GM23338 (cell line): ENCODE results near the gene ETV6.

Experiments used
- CREB1 ChIP-seq: fragments of 250-450 bp; sonication (Bioruptor Pico); IDR thresholded peaks from 2 replicates; pipeline ENCODE4 v1.5.0; 2020; ENCODE audit warnings: low read depth, mild to moderate bottlenecking, moderate library complexity
- CTCF ChIP-seq, 2 experiments: fragments of 200-600 bp in 1 of 2; sonication (generic) in 1 of 2; conservative IDR thresholded peaks; 2 replicates each; pipeline versions ENCODE4 v1.5.1 to v1.6.1; 2016 to 2017; ENCODE audit warnings: antibody characterized with exemption in 2 of 2, low read depth in 2 of 2, mild to moderate bottlenecking in 2 of 2, moderate library complexity in 1 of 2
- EZH2 ChIP-seq: fragments of 200-600 bp; sonication (generic); IDR thresholded peaks from one replicate; pipeline ENCODE4 v1.8.0; 2017; ENCODE audit warnings: antibody characterized with exemption, mild to moderate bottlenecking, low read depth; ENCODE audit not compliant: unreplicated experiment
- EZH2phosphoT487 ChIP-seq: fragments of 200-600 bp; sonication (generic); IDR thresholded peaks from one replicate; pipeline ENCODE4 v1.8.1; 2018; ENCODE audit warnings: antibody characterized with exemption; ENCODE audit not compliant: unreplicated experiment
- POLR2AphosphoS5 ChIP-seq: IDR thresholded peaks from 2 replicates; pipeline ENCODE4 v1.6.1; 2016; ENCODE audit warnings: antibody characterized with exemption, low read depth
- STAT1 ChIP-seq: IDR thresholded peaks from one replicate; pipeline ENCODE4 v1.6.1; 2016; ENCODE audit warnings: antibody characterized with exemption; ENCODE audit not compliant: unreplicated experiment
- ZNF331 ChIP-seq: fragments of 250-450 bp; sonication (Bioruptor Pico); IDR thresholded peaks from 2 replicates; pipeline ENCODE4 v1.5.0; 2020; ENCODE audit warnings: low read depth, mild to moderate bottlenecking, moderate library complexity
- TF ChIP-seq, protein P1 (sequence below): IDR thresholded peaks from one replicate; pipeline ENCODE4 v1.6.1; 2018; ENCODE audit warnings: antibody characterized with exemption; ENCODE audit not compliant: unreplicated experiment

DNA sequence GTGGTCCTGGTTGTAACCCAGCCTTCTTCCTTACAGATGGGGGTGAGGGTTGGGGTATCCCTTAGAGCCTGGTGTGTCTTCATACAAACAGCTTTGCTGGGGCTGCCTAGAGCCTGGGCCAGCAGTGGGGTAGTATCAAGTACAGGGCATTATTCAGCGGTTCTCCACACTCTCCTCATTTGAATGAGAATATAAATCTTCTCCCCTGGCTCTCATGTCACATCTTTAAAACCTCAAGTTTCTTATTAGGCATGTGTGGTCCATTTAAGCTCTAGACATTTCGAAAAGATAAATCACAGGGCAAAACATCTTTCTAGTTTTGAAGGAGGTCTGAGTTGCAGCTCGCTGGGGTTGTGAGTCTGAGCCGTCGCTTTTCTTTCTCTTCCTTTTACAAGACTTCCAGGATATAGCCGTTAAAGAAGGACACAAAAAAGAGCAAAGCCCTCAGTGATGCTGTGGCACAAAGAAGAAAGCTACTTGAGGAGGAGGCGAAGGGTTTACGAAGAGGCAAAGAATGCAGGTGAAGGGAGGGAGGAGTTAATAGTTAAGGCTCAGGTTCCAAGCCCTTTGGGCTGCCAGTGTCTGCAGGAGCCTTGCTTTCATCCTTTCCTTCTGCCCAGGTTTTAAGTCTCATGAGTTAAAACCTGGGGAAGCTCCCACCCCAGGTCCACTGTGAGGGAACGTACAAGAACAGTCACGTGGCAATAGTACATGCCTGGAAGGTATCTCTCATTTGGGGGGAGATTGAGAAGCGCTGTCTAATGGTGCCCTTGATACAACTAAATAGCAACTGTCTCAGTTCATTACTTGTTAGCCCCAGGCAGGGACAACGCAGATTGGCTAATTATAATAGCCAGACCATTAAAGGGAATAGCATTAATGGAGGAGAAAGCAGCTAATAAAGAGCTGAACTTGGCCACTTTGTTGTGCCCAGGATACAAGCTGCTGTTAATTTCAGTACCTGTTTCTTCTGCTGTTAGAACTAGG lies 94.2 kb downstream of the ETV6 start:
- TF ChIP-seq EZH2phosphoT487 (no peak), CTCF (conservative IDR thresholded peaks at IDR 0.05; ENCODE audit: low read depth in 2 of 2) (no peak), POLR2AphosphoS5 (no peak), CREB1 (CRISPR knock-in tag) (no peak), STAT1 (no peak), EZH2 (no peak), ZNF331 (CRISPR knock-in tag) (0 out of 2 replicates have a peak, but pooled peaks have one; percentile 1)
- TF ChIP-seq, protein P1, sequence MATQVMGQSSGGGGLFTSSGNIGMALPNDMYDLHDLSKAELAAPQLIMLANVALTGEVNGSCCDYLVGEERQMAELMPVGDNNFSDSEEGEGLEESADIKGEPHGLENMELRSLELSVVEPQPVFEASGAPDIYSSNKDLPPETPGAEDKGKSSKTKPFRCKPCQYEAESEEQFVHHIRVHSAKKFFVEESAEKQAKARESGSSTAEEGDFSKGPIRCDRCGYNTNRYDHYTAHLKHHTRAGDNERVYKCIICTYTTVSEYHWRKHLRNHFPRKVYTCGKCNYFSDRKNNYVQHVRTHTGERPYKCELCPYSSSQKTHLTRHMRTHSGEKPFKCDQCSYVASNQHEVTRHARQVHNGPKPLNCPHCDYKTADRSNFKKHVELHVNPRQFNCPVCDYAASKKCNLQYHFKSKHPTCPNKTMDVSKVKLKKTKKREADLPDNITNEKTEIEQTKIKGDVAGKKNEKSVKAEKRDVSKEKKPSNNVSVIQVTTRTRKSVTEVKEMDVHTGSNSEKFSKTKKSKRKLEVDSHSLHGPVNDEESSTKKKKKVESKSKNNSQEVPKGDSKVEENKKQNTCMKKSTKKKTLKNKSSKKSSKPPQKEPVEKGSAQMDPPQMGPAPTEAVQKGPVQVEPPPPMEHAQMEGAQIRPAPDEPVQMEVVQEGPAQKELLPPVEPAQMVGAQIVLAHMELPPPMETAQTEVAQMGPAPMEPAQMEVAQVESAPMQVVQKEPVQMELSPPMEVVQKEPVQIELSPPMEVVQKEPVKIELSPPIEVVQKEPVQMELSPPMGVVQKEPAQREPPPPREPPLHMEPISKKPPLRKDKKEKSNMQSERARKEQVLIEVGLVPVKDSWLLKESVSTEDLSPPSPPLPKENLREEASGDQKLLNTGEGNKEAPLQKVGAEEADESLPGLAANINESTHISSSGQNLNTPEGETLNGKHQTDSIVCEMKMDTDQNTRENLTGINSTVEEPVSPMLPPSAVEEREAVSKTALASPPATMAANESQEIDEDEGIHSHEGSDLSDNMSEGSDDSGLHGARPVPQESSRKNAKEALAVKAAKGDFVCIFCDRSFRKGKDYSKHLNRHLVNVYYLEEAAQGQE: no peak
